PC-3 (cell line): Measurements from ENCODE around the gene MYO3B. TPM values are rescaled to one million over a fixed set of nuclear protein-coding genes. Genes with fewer than 3 reads are reported as not detected.

Experiments
- ATAC-seq: fragments of 200-7000 bp; cut with Tn5 transposase; 2 replicates; pipeline ENCODE4 v1.9.1; 2020; ENCODE audit warnings: mild to moderate bottlenecking, moderate library complexity
- BruUV-seq: library from RNA; stranded (reverse); fragments of 400-500 nt; replicated peaks from 2 replicates; lab custom pipeline; 2021; lab: Mats Ljungman, UMichigan
- CTCF ChIA-PET: fragments of 300-600 bp; sonication (Branson Sonifier 250); formaldehyde crosslinking; loops from one replicate; lab custom pipeline; 2022; ENCODE audit warnings: antibody characterized with exemption; lab: Charles Lee
- POLR2A ChIA-PET: fragments of 300-600 bp; sonication (Branson Sonifier 250); formaldehyde crosslinking; loops from one replicate; lab custom pipeline; 2022; ENCODE audit warnings: antibody characterized with exemption; ENCODE audit not compliant: unreplicated experiment; lab: Charles Lee
- DNase-seq: peaks from one replicate; pipeline ENCODE4 v3.0.0-alpha.2; 2015
- H2AFZ ChIP-seq: fragments of 300-600 bp; sonication (generic); 2 replicates; pipeline ENCODE4 v1.6.0; 2016; ENCODE audit warnings: antibody characterized with exemption, low read length
- H3F3A ChIP-seq: fragments of 300-600 bp; sonication (generic); one replicate; pipeline ENCODE4 v1.6.0; 2017; ENCODE audit warnings: antibody characterized with exemption, low read length, control low read depth, mild to moderate bottlenecking; ENCODE audit not compliant: unreplicated experiment
- H3K27ac ChIP-seq: fragments of 300-600 bp; sonication (generic); 2 replicates; pipeline ENCODE4 v1.5.1; 2016; ENCODE audit warnings: mild to moderate bottlenecking, low read length
- H3K27me3 ChIP-seq: fragments of 300-600 bp; sonication (generic); 2 replicates; pipeline ENCODE4 v1.6.1; 2016; ENCODE audit warnings: low read length, mixed read lengths
- H3K36me3 ChIP-seq: fragments of 300-600 bp; sonication (generic); 2 replicates; pipeline ENCODE4 v1.6.1; 2016; ENCODE audit warnings: low read depth, mixed run types, low read length, mixed read lengths
- H3K4me1 ChIP-seq: fragments of 300-600 bp; sonication (generic); 2 replicates; pipeline ENCODE4 v1.5.1; 2016; ENCODE audit warnings: low read length; ENCODE audit not compliant: insufficient read depth
- H3K4me2 ChIP-seq: fragments of 300-600 bp; sonication (generic); 2 replicates; pipeline ENCODE4 v1.6.0; 2016; ENCODE audit warnings: low read length
- H3K4me3 ChIP-seq: fragments of 300-600 bp; sonication (generic); 2 replicates; pipeline ENCODE4 v1.5.1; 2016; ENCODE audit warnings: mild to moderate bottlenecking, low read length, mixed read lengths
- H3K79me2 ChIP-seq: fragments of 300-600 bp; sonication (generic); 2 replicates; pipeline ENCODE4 v1.6.1; 2017; ENCODE audit warnings: low read length, mixed read lengths
- H3K9ac ChIP-seq: fragments of 300-600 bp; sonication (generic); 2 replicates; pipeline ENCODE4 v1.6.0; 2016; ENCODE audit warnings: mild to moderate bottlenecking, low read length
- H3K9me2 ChIP-seq: fragments of 300-600 bp; sonication (generic); replicated peaks from 2 replicates; pipeline ENCODE4 v1.6.1; 2016; ENCODE audit warnings: mixed run types, low read length, mixed read lengths
- H3K9me3 ChIP-seq: fragments of 300-600 bp; sonication (generic); 2 replicates; pipeline ENCODE4 v1.6.1; 2016; ENCODE audit warnings: low read length, mixed read lengths
- H4K20me1 ChIP-seq: fragments of 300-600 bp; sonication (generic); 2 replicates; pipeline ENCODE4 v1.6.1; 2016; ENCODE audit warnings: low read length, mixed read lengths
- CTCF ChIP-seq: fragments of 300-600 bp; sonication (generic); conservative IDR thresholded peaks from 2 replicates; pipeline ENCODE4 v1.5.1; 2017; ENCODE audit warnings: antibody characterized with exemption, low read depth, mild to moderate bottlenecking, low read length
- EZH2 ChIP-seq: fragments of 300-600 bp; sonication (generic); IDR thresholded peaks from one replicate; pipeline ENCODE4 v1.6.1; 2017; ENCODE audit warnings: antibody characterized with exemption, mild to moderate bottlenecking, low read length; ENCODE audit not compliant: unreplicated experiment
- EZH2phosphoT487 ChIP-seq: fragments of 300-600 bp; sonication (generic); IDR thresholded peaks from 2 replicates; pipeline ENCODE4 v1.6.1; 2018; ENCODE audit warnings: mild to moderate bottlenecking, antibody characterized with exemption, low read length, borderline replicate concordance
- intact Hi-C: fragments of 100-400 bp; cut with micrococcal nuclease; formaldehyde crosslinking; loops from 2 replicates; pipeline ENCODE4 v1.9.0; 2023
- total RNA-seq: library from RNA; depleted of rRNA; stranded (reverse); fragments of >200 nt; gene quantifications from 2 replicates; pipeline ENCODE4 v1.2.3, GENCODE V29; 2014

Gene MYO3B
- total RNA-seq, 1 experiment from 2014 or later: 1.1 TPM

GRCh38 chr2:170243898-170244297, 66.0 kb downstream of the MYO3B start:
- intact Hi-C loops: no loop called here
- ChIA-PET CTCF (no interaction called here), POLR2A (no interaction called here)
- BruUV-seq: no TSS peak
- Histone ChIP-seq H2AFZ (no peak overlapping the region), H3K4me3 (no peak overlapping the region), H3K4me2 (no peak overlapping the region), H3K9me3 (no peaks in the 10 kb centered on the region), H3K27me3 (no peaks in the 10 kb centered on the region), H3K9ac (no peak overlapping the region), H3K4me1 (peaks cover 6% of the 10 kb centered on the region), H4K20me1 (no peaks in the 10 kb centered on the region), H3K27ac (no peak overlapping the region), H3K9me2 (no peaks in the 10 kb centered on the region), H3F3A (no peaks in the 10 kb centered on the region), H3K79me2 (no peaks in the 10 kb centered on the region), H3K36me3 (no peaks in the 10 kb centered on the region)
- ATAC-seq (no peak), DNase-seq (no peak)
- no peak for TF ChIP-seq EZH2phosphoT487
- no peak for TF ChIP-seq EZH2
- no peak for TF ChIP-seq CTCF

GRCh38 chr2:170244555-170244954, 66.6 kb downstream of the MYO3B start:
- Histone ChIP-seq H3K27me3 (no peaks in the 10 kb centered on the region), H3K4me3 (no peak overlapping the region), H3K4me2 (no peak overlapping the region), H3K79me2 (no peaks in the 10 kb centered on the region), H2AFZ (no peak overlapping the region), H3K27ac (no peak overlapping the region), H3F3A (no peaks in the 10 kb centered on the region), H3K36me3 (no peaks in the 10 kb centered on the region), H3K4me1 (no peaks in the 10 kb centered on the region), H3K9ac (no peak overlapping the region), H3K9me2 (no peaks in the 10 kb centered on the region), H4K20me1 (no peaks in the 10 kb centered on the region), H3K9me3 (no peaks in the 10 kb centered on the region)
- DNase-seq (no peak), ATAC-seq (no peak)
- ChIA-PET POLR2A (no interaction called here), CTCF (no interaction called here)
- TF ChIP-seq EZH2: no peak
- no peak for TF ChIP-seq EZH2phosphoT487
- TF ChIP-seq CTCF: no peak
- intact Hi-C loops: no loop called here
- BruUV-seq: no TSS peak

GRCh38 chr2:170245312-170245711, 67.4 kb downstream of the MYO3B start:
- no peaks in the 10 kb centered on the region for H3K9me2 ChIP-seq
- H4K20me1 ChIP-seq: no peaks in the 10 kb centered on the region
- no TSS peak for BruUV-seq
- no peak overlapping the region for H3K4me2 ChIP-seq
- intact Hi-C loops: no loop called here
- CTCF ChIA-PET: no interaction called here
- no peaks in the 10 kb centered on the region for H3K27me3 ChIP-seq
- H3K9me3 ChIP-seq: no peaks in the 10 kb centered on the region
- no peak overlapping the region for H2AFZ ChIP-seq
- H3K27ac ChIP-seq: no peak overlapping the region
- no peak for TF ChIP-seq EZH2phosphoT487
- TF ChIP-seq CTCF: no peak
- TF ChIP-seq EZH2: no peak
- H3K4me3 ChIP-seq: no peak overlapping the region
- H3F3A ChIP-seq: no peaks in the 10 kb centered on the region
- ATAC-seq (no peak), DNase-seq (no peak)
- H3K79me2 ChIP-seq: no peaks in the 10 kb centered on the region
- H3K9ac ChIP-seq: no peak overlapping the region
- no peaks in the 10 kb centered on the region for H3K4me1 ChIP-seq
- POLR2A ChIA-PET: no interaction called here
- H3K36me3 ChIP-seq: no peaks in the 10 kb centered on the region
